Cardiac muscle cell (in vitro differentiated cells and primary cell): Measurements from ENCODE around the gene ATXN1. TPM values are rescaled to one million over a fixed set of nuclear protein-coding genes. Genes with fewer than 3 reads are reported as not detected.

Source experiments
- DNase-seq, 2 donors: peaks; one replicate each; pipeline versions ENCODE4 v3.0.0 to v3.0.0-alpha.2; 2010 to 2017; ENCODE audit warnings: low read depth in 1 of 2, low spot score in 1 of 2
- H3K27ac ChIP-seq: fragments of 200-600 bp; sonication (generic); 2 replicates; pipeline ENCODE4 v1.5.1; 2016
- H3K27me3 ChIP-seq: fragments of 200-600 bp; sonication (generic); 2 replicates; pipeline ENCODE4 v1.6.0; 2016; ENCODE audit warnings: control low read depth
- H3K36me3 ChIP-seq: fragments of 200-600 bp; sonication (generic); 2 replicates; pipeline ENCODE4 v1.5.1; 2016; ENCODE audit warnings: control low read depth
- H3K4me1 ChIP-seq: fragments of 200-600 bp; sonication (generic); 2 replicates; pipeline ENCODE4 v1.8.1; 2017; ENCODE audit warnings: low read depth, mild to moderate bottlenecking, mixed run types
- H3K4me3 ChIP-seq: fragments of 200-600 bp; sonication (generic); 2 replicates; pipeline ENCODE4 v1.5.1; 2016; ENCODE audit warnings: mild to moderate bottlenecking
- H3K9me3 ChIP-seq: fragments of 200-600 bp; sonication (generic); 2 replicates; pipeline ENCODE4 v1.5.1; 2017; ENCODE audit warnings: low read depth, mild to moderate bottlenecking, control low read depth
- polyA plus RNA-seq: library from polyadenylated mRNA; unstranded; fragments of >200 nt; fragmentation: Nextera tagmentation; extraction: Ambion mirVana; gene quantifications from 2 replicates; pipeline ENCODE4 v1.2.1, GENCODE V29; 2016
- total RNA-seq: library from RNA; depleted of rRNA; stranded (reverse); fragments of >200 nt; gene quantifications from 2 replicates; pipeline ENCODE4 v1.2.3, GENCODE V29; 2016
- TF ChIP-seq, protein P1 (sequence below): IDR thresholded peaks from 2 replicates; pipeline ENCODE4 v1.5.1; 2012; ENCODE audit warnings: low read depth, mild to moderate bottlenecking, low read length

ATXN1 gene
- total and polyA plus RNA-seq, 2 experiments from 2014 or later: 15.1 to 37.4 TPM

DNA sequence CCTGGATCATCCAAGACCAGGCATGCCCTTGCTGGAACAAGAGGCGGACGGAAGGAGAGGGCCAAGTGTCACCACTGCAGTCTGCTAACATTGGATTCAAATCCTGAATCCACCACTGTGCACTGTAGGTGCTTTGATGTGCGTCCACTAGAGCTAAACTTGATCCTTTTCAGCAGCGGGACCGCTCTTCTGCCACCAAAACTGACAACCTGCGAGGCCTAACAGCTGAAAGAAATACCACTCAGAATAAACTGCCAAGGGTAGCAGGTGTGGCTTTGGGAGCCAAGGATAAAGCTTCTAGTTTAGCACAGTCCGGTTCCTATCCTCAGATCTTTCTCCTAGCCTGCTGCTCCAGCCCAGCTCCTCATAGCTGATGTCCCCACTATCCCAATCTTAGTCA is 108.0 kb downstream of the ATXN1 start:
- DNase-seq: no peak

DNA sequence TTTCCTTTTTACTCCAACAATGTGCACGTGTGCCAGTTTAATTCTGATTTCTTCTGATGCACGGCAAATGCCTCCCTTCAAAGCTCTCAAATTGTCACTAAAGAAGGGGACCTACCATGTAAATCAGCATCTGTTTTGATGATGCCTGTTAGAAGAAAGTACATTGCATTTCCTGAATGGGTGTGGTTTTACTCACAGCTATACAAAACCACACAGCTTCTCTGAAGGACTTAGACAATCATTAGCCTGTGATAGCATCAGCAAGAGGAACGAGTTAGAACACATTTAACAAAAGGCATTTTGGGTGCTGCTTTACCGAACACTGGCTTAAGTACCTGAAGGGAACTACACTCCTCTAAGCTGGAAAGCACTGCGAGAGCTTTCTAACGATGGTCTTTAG is 109.4 kb downstream of the ATXN1 start:
- peaks cover 6% of the 10 kb centered on the region for H3K36me3 ChIP-seq
- no peaks in the 10 kb centered on the region for H3K4me1 ChIP-seq
- TF ChIP-seq, protein P1, sequence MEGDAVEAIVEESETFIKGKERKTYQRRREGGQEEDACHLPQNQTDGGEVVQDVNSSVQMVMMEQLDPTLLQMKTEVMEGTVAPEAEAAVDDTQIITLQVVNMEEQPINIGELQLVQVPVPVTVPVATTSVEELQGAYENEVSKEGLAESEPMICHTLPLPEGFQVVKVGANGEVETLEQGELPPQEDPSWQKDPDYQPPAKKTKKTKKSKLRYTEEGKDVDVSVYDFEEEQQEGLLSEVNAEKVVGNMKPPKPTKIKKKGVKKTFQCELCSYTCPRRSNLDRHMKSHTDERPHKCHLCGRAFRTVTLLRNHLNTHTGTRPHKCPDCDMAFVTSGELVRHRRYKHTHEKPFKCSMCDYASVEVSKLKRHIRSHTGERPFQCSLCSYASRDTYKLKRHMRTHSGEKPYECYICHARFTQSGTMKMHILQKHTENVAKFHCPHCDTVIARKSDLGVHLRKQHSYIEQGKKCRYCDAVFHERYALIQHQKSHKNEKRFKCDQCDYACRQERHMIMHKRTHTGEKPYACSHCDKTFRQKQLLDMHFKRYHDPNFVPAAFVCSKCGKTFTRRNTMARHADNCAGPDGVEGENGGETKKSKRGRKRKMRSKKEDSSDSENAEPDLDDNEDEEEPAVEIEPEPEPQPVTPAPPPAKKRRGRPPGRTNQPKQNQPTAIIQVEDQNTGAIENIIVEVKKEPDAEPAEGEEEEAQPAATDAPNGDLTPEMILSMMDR: no peak
- no peak for DNase-seq
- no peak overlapping the region for H3K4me3 ChIP-seq
- H3K27ac ChIP-seq: no peak overlapping the region
- H3K9me3 ChIP-seq: no peaks in the 10 kb centered on the region
- H3K27me3 ChIP-seq: no peaks in the 10 kb centered on the region

More for the DNA sequence above, 108.0 kb downstream of the ATXN1 start:
- Histone ChIP-seq H3K4me3 (no peak overlapping the region), H3K9me3 (no peaks in the 10 kb centered on the region), H3K27me3 (no peaks in the 10 kb centered on the region), H3K27ac (no peak overlapping the region), H3K4me1 (peaks cover 5% of the 10 kb centered on the region), H3K36me3 (peaks cover 9% of the 10 kb centered on the region)
- TF ChIP-seq, protein P1: no peak

DNA sequence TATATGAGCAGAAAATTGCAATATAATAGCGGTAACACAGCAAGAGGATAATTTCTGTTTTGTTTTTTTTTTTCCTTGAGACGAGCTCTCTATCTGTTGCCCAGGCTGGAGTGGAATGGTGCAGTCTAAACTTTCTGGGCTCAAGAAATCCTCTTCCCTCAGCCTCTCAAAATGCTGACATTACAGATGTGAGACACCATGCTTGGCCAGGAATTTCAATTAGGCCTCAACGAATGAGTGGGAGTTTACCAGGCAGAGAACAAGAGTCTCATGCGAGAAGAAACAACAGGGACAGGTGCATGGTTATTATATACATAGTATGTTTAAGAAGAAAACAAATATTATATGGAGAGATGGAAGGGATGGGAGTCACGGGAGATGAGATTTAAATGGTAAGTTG is 111.4 kb downstream of the ATXN1 start:
- peaks cover 9% of the 10 kb centered on the region for H3K36me3 ChIP-seq
- no peaks in the 10 kb centered on the region for H3K4me1 ChIP-seq
- H3K27me3 ChIP-seq: no peaks in the 10 kb centered on the region
- H3K27ac ChIP-seq: no peak overlapping the region
- H3K9me3 ChIP-seq: no peaks in the 10 kb centered on the region
- no peak for DNase-seq
- TF ChIP-seq, protein P1: no peak
- no peak overlapping the region for H3K4me3 ChIP-seq

DNA sequence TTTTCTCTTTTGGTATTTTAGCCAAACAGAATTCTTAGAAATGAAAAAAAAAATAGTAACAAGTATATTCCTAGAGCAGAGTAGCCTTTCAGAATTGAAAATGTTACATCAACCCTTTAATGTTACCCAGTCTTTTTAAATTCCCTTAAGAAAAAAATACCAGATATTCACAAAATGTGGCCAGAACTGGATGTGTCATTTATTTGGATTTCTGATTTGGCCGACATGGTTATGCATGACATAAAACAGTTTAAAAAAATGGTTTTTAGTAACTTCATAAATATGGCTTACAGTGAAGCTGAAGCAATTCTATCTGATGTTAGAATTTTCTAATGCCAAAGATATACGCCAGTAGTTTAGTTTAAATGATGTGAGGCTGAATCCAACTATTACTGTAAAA is 112.0 kb downstream of the ATXN1 start:
- Histone ChIP-seq H3K27ac (no peak overlapping the region), H3K27me3 (no peaks in the 10 kb centered on the region), H3K9me3 (no peaks in the 10 kb centered on the region), H3K36me3 (peaks cover 9% of the 10 kb centered on the region), H3K4me1 (no peaks in the 10 kb centered on the region), H3K4me3 (no peak overlapping the region)
- TF ChIP-seq, protein P1: no peak
- DNase-seq: no peak

DNA sequence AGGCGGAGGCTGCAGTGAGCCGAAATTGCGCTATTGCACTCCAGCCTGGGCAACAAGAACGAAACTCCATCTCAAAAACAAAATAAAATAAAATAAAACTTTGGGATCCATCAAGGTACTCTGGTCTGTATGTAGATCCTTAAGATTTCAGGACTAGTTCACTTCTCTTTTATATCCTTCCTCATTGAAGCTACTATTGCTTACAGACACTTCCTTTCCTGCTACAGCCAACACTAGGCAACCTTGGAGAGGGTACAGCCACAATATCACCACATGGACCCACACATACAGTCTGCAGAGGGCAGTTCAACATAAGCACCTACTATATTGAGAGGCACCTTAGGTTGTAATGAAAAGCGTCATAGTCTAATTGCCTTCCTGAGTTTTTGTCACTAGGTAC is 113.3 kb downstream of the ATXN1 start:
- TF ChIP-seq, protein P1: no peak

DNA sequence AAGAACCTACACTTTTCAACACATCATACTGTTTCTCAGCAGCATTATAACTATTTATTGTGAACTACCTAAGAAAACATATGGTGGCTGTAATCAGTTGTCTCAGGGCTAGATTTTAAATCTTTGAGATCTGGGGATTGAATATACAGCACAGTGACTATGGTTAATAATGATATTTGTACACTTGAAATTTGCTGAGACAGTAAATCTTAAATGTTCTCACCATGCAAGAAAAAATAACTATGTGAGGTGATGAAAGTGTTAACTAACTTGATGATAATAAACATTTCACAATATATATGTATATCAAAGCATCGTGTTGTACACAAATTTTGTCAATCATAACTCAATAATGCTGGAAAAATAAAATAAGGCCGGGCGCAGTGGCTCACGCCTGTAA is 113.8 kb downstream of the ATXN1 start:
- Histone ChIP-seq H3K27ac (no peak overlapping the region), H3K27me3 (no peaks in the 10 kb centered on the region), H3K4me3 (no peak overlapping the region), H3K4me1 (no peaks in the 10 kb centered on the region), H3K36me3 (peaks cover 9% of the 10 kb centered on the region), H3K9me3 (no peaks in the 10 kb centered on the region)
- TF ChIP-seq, protein P1: no peak
- DNase-seq: no peak

More for the DNA sequence above, 113.3 kb downstream of the ATXN1 start:
- Histone ChIP-seq H3K36me3 (peaks cover 9% of the 10 kb centered on the region), H3K27me3 (no peaks in the 10 kb centered on the region), H3K9me3 (no peaks in the 10 kb centered on the region), H3K4me1 (no peaks in the 10 kb centered on the region), H3K27ac (no peak overlapping the region), H3K4me3 (no peak overlapping the region)
- no peak for DNase-seq
